MCF 10A (cell line): Measurements from ENCODE around the gene C1QTNF1. TPM values are rescaled to one million over a fixed set of nuclear protein-coding genes. Genes with fewer than 3 reads are reported as not detected.
A peak's percentile ranks its signal among the peaks of the same experiment; 100 is the strongest.

Experiments used
- BruUV-seq: library from RNA; stranded (reverse); fragments of 400-500 nt; replicated peaks from 2 replicates; lab custom pipeline; 2021; lab: Mats Ljungman, UMichigan
- CTCF ChIA-PET: fragments of 300-600 bp; sonication (Branson Sonifier 250); formaldehyde crosslinking; extraction: SDS; loops from one replicate; lab custom pipeline; 2021; ENCODE audit warnings: antibody characterized with exemption, inconsistent platforms; lab: Yijun Ruan, JAX
- POLR2A ChIA-PET: fragments of 300-600, 350-650 bp; sonication (Branson Sonifier 250); formaldehyde crosslinking; extraction: SDS; loops from one replicate; lab custom pipeline; 2020; ENCODE audit warnings: antibody characterized with exemption, inconsistent platforms; lab: Yijun Ruan, JAX
- DNase-seq: peaks from one replicate; pipeline ENCODE4 v3.0.0-alpha.2; 2018; ENCODE audit not compliant: unreplicated experiment
- H3K27ac Mint-ChIP-seq: one replicate; pipeline ENCODE4 v1.8.0; 2022; ENCODE audit warnings: mild to moderate bottlenecking, low read depth, mixed read lengths; ENCODE audit not compliant: unreplicated experiment
- H3K27me3 Mint-ChIP-seq: one replicate; pipeline ENCODE4 v1.8.0; 2022; ENCODE audit warnings: mixed read lengths; ENCODE audit not compliant: insufficient read depth, unreplicated experiment
- H3K36me3 Mint-ChIP-seq: one replicate; pipeline ENCODE4 v1.8.0; 2022; ENCODE audit warnings: mild to moderate bottlenecking, moderate library complexity, mixed read lengths; ENCODE audit not compliant: insufficient read depth, unreplicated experiment
- H3K4me1 Mint-ChIP-seq: one replicate; pipeline ENCODE4 v1.8.0; 2022; ENCODE audit warnings: mixed read lengths; ENCODE audit not compliant: insufficient read depth, unreplicated experiment
- H3K4me3 Mint-ChIP-seq: one replicate; pipeline ENCODE4 v1.8.0; 2022; ENCODE audit warnings: mild to moderate bottlenecking, moderate library complexity, mixed read lengths; ENCODE audit not compliant: unreplicated experiment
- H3K9me3 Mint-ChIP-seq: one replicate; pipeline ENCODE4 v1.8.0; 2022; ENCODE audit warnings: mixed read lengths; ENCODE audit not compliant: unreplicated experiment
- CTCF ChIP-seq: fragments of 200-600 bp; IDR thresholded peaks from one replicate; pipeline ENCODE4 v1.8.0; 2022; ENCODE audit warnings: antibody characterized with exemption, mild to moderate bottlenecking; ENCODE audit not compliant: unreplicated experiment
- intact Hi-C: fragments of 100-400 bp; cut with micrococcal nuclease; formaldehyde crosslinking; loops from 2 replicates; pipeline ENCODE4 v1.14.1; 2022
- total RNA-seq: library from RNA; stranded (reverse); gene quantifications from 2 replicates; pipeline ENCODE4 v1.2.3, GENCODE V29; 2022

Gene C1QTNF1
- total RNA-seq, 1 experiment from 2014 or later = 3.0 TPM

- peaks cover 51% of the 10 kb centered on the region for H3K4me1 Mint-ChIP-seq
- no peaks in the 10 kb centered on the region for H3K9me3 Mint-ChIP-seq
- no peak for DNase-seq
- no peaks in the 10 kb centered on the region for H3K27me3 Mint-ChIP-seq
- no TSS peak for BruUV-seq
- TF ChIP-seq CTCF = no peak
- ChIA-PET POLR2A (no interaction called here), CTCF (interaction anchor here (0.6 to 0.9 kb wide), 2 partner anchors 13 to 29 kb away, joined by 3 read pairs; no protein-coding TSS in a partner anchor)
- intact Hi-C loops = no loop called here
- peaks cover 12% of the 10 kb centered on the region for H3K36me3 Mint-ChIP-seq
- peak overlapping the region; percentile 23 for H3K4me3 Mint-ChIP-seq
- no peak overlapping the region for H3K27ac Mint-ChIP-seq
Measured at GRCh38 chr17:79023180-79023705, 726 bp upstream of the C1QTNF1 start.

- Mint-ChIP-seq H3K27me3 (no peaks in the 10 kb centered on the region), H3K4me1 (peaks cover 48% of the 10 kb centered on the region), H3K36me3 (peaks cover 12% of the 10 kb centered on the region), H3K9me3 (no peaks in the 10 kb centered on the region), H3K27ac (no peak overlapping the region), H3K4me3 (no peak overlapping the region)
- TF ChIP-seq CTCF = no peak
- ChIA-PET CTCF (interaction anchor here (2.4 kb wide), 1 partner anchor 11 kb away, joined by 9 read pairs; no protein-coding TSS in a partner anchor), POLR2A (interaction anchor here (0.7 to 3.8 kb wide), 3 partner anchors 12 to 15 kb away, joined by 3 to 41 read pairs (median 9); partner anchors contain the start of gene CANT1)
- BruUV-seq = no TSS peak
- intact Hi-C loops = no loop called here
- no peak for DNase-seq
Measured at GRCh38 chr17:79024901-79025737, 1.1 kb downstream of the C1QTNF1 start.

DNA sequence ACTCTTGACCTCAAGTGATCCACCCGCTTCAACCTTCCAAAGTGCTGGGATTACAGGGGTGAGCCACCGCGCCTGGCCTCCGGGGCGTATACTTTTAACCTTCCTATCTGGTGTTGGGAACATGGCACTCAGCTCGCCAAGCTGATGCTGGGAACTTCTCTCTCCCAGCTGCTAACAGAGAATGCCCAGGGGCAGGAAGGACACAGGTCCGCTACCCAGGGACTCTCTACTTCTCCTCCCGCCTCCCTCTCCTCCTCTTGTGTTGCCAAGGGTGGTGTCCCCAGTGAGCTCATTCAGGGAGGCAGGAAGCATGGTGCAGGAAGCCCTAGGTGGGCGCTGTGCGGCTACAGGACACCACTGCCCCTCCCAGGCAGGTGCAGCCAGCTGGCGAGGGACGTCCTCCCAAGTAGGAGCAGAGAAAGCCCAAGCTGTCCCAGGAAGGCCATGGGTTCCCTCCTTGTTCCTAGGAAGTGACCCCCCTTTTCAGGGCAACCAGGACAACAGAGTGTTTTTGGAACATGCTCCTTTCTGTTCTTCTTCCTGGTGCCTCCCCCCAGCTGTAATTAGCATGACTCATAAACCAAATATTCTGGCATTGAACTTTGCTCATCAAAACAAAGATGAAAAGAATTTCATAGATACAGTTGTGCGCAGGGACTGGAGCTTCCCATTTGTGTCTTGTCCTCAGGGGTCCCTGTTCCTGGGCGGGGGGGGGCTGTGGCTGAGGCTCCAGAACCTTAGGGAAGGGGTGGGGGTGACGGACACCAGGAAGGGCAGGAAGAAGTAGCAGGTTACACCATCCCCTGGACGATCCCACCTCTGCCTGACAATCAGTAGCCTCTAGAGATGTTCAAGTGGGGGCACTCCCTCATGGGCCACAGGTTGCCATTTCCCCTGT is 2.7 kb downstream of the C1QTNF1 start:
- Mint-ChIP-seq H3K9me3 (no peaks in the 10 kb centered on the region), H3K27me3 (no peaks in the 10 kb centered on the region), H3K27ac (peak overlapping the region; percentile 95), H3K36me3 (peaks cover 12% of the 10 kb centered on the region), H3K4me3 (peak overlapping the region; percentile 66), H3K4me1 (peaks cover 43% of the 10 kb centered on the region)
- intact Hi-C loops = no loop called here
- ChIA-PET POLR2A (interaction anchor here (0.5 to 3.8 kb wide), 8 partner anchors 10 to 816 kb away, joined by 3 to 41 read pairs (median 6); partner anchors contain the start of genes CANT1 and ENGASE), CTCF (interaction anchor here (0.5 to 2.4 kb wide), 9 partner anchors 10 to 890 kb away, joined by 3 to 9 read pairs (median 3); no protein-coding TSS in a partner anchor)
- peak; percentile 94 for DNase-seq
- TF ChIP-seq CTCF = no peak
- BruUV-seq = no TSS peak
